ENCODE data around the gene SEC14L5. TPM values are rescaled to one million over a fixed set of nuclear protein-coding genes. Genes with fewer than 3 reads are reported as not detected.
"Not testable (repeated sequence)": the region's sequence is repeated elsewhere in the genome, so short reads cannot be mapped to it uniquely, and the experiment has no call there.

Gene SEC14L5
- total RNA-seq, 2 donors from 2014 or later = 0.74 to 0.77 TPM

GRCh38 chr16:4957420-4957719, 760 bp upstream of the SEC14L5 start:
- H3K4me3 ChIP-seq = peak overlapping the region; percentile 28 to 44
- 18% methylated on average over 10 of the region's 10 CpGs for WGBS
- no peaks in the 10 kb centered on the region for H3K9me3 ChIP-seq
- peaks cover 2% of the 10 kb centered on the region for H3K4me1 ChIP-seq (replicated peaks)
- peak overlapping the region; percentile 71 to 74 for H3K27ac ChIP-seq
- no peaks in the 10 kb centered on the region for H3K27me3 ChIP-seq (replicated peaks; ENCODE audit: insufficient read depth)
- intact Hi-C loops (cut with DNase I) = loop anchor here (2.0 to 10.0 kb wide), 5 partner anchors 110 to 453 kb away; partner anchors contain the start of genes ANKS3, DNAAF8, GLYR1 and NUDT16L1
- DNase-seq (ENCODE audit: low spot score) = no peak
- TF ChIP-seq POLR2A (IDR thresholded peaks at IDR 0.05) = no peak
- no peak for TF ChIP-seq CTCF (IDR thresholded peaks at IDR 0.05)
- TF ChIP-seq POLR2AphosphoS5 (IDR thresholded peaks at IDR 0.05) = no peak
- H3K36me3 ChIP-seq = no peaks in the 10 kb centered on the region

DNA sequence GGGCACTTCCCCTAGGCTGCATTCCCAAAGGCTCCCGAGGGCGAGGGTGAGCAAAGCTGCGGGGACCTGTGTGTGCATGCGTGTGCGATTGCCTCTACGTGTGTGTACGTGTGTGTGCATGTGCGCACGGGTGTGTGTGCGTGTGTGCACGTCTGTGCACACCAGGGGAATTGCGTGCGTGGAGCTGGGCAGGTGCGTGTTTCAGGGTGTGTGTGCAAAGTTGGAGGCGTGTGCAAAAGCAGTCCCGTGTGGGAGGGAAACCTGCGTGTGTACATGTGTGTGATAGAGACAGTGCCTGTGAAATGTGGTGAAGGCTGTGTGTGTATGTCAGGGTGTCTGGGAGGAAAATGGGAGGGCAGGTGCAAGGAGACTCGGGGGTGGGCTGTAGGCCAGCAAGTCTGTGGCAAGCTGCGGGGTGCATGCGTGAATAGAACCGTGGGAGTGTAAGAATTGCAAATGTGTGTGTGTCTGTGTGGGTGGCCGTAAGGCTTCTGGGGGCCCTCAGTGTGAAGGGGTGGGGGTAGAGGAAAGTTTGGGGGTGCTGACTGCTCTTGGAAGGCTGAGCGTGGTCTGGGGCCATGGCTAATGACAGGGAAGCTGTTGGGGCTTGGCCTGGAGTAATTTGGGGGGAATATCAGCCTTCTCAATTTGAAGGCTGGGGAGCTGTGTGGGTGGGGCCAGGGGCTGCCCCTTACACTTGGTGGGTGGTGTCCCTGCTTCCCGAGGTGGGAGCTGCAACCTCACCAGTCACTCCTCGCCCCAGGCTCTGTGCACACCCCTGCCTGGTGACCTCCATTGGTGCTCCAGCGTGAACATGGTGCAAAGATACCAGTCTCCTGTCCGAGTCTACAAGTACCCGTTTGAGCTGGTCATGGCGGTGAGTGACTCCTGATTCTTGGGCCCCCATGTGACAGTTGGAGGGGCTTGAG, 644 bp downstream of the SEC14L5 start:
- no peak for DNase-seq (ENCODE audit: low spot score)
- no peaks in the 10 kb centered on the region for H3K27me3 ChIP-seq (replicated peaks; ENCODE audit: insufficient read depth)
- no peaks in the 10 kb centered on the region for H3K36me3 ChIP-seq
- H3K4me1 ChIP-seq (replicated peaks) = peaks cover 2% of the 10 kb centered on the region
- no peaks in the 10 kb centered on the region for H3K9me3 ChIP-seq
- TF ChIP-seq POLR2AphosphoS5 (IDR thresholded peaks at IDR 0.05) (no peak), CTCF (IDR thresholded peaks at IDR 0.05) (no peak), POLR2A (IDR thresholded peaks at IDR 0.05) (no peak)
- intact Hi-C loops (cut with DNase I) = loop anchor here (5.0 to 10.0 kb wide), 4 partner anchors 111 to 454 kb away; partner anchors contain the start of genes GLYR1, NUDT16L1 and UBN1
- H3K27ac ChIP-seq = no peak overlapping the region
- WGBS = 34% methylated on average over 29 of the region's 29 CpGs
- H3K4me3 ChIP-seq = peak overlapping the region; percentile 28 to 30

- Histone ChIP-seq H3K9me3 (no peaks in the 10 kb centered on the region), H3K4me3 (no peak overlapping the region), H3K27ac (no peak overlapping the region), H3K4me1 (replicated peaks) (peaks cover 2% of the 10 kb centered on the region), H3K36me3 (no peaks in the 10 kb centered on the region), H3K27me3 (replicated peaks; ENCODE audit: insufficient read depth) (no peaks in the 10 kb centered on the region)
- WGBS = 71% methylated on average over 6 of the region's 6 CpGs
- TF ChIP-seq POLR2A (IDR thresholded peaks at IDR 0.05) (no peak), CTCF (IDR thresholded peaks at IDR 0.05) (no peak), POLR2AphosphoS5 (IDR thresholded peaks at IDR 0.05) (no peak)
- intact Hi-C loops (cut with DNase I) = no loop called here
- DNase-seq (ENCODE audit: low spot score) = no peak
Observed at GRCh38 chr16:4960579-4960978, 2.4 kb downstream of the SEC14L5 start.

- WGBS = 51% methylated on average over 7 of the region's 7 CpGs
- no peak overlapping the region for H3K4me3 ChIP-seq
- H3K27ac ChIP-seq = no peak overlapping the region
- no peak for DNase-seq (ENCODE audit: low spot score)
- no peaks in the 10 kb centered on the region for H3K27me3 ChIP-seq (replicated peaks; ENCODE audit: insufficient read depth)
- no peaks in the 10 kb centered on the region for H3K9me3 ChIP-seq
- no peaks in the 10 kb centered on the region for H3K36me3 ChIP-seq
- TF ChIP-seq POLR2AphosphoS5 (IDR thresholded peaks at IDR 0.05) (no peak), CTCF (IDR thresholded peaks at IDR 0.05) (no peak), POLR2A (IDR thresholded peaks at IDR 0.05) (no peak)
- peaks cover 2% of the 10 kb centered on the region for H3K4me1 ChIP-seq (replicated peaks)
- intact Hi-C loops (cut with DNase I) = no loop called here
Observed at GRCh38 chr16:4962716-4963115, 4.6 kb downstream of the SEC14L5 start.

- DNase-seq (ENCODE audit: low spot score); intact Hi-C loops (cut with DNase I); H3K36me3 ChIP-seq; H3K4me3 ChIP-seq; H3K4me1 ChIP-seq (replicated peaks); H3K27ac ChIP-seq; H3K9me3 ChIP-seq; H3K27me3 ChIP-seq (replicated peaks; ENCODE audit: insufficient read depth): not testable (repeated sequence)
- 89% methylated on average over 7 of the region's 7 CpGs for WGBS
Observed at GRCh38 chr16:4963527-4963926, 5.4 kb downstream of the SEC14L5 start.

All from prostate gland (tissue), 2 donors.